ENCODE measurements around the gene CALCB.
"Not testable (repeated sequence)": the region's sequence is repeated elsewhere in the genome, so short reads cannot be mapped to it uniquely, and the experiment has no call there.

Gene CALCB, protein sequence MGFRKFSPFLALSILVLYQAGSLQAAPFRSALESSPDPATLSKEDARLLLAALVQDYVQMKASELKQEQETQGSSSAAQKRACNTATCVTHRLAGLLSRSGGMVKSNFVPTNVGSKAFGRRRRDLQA

DNA sequence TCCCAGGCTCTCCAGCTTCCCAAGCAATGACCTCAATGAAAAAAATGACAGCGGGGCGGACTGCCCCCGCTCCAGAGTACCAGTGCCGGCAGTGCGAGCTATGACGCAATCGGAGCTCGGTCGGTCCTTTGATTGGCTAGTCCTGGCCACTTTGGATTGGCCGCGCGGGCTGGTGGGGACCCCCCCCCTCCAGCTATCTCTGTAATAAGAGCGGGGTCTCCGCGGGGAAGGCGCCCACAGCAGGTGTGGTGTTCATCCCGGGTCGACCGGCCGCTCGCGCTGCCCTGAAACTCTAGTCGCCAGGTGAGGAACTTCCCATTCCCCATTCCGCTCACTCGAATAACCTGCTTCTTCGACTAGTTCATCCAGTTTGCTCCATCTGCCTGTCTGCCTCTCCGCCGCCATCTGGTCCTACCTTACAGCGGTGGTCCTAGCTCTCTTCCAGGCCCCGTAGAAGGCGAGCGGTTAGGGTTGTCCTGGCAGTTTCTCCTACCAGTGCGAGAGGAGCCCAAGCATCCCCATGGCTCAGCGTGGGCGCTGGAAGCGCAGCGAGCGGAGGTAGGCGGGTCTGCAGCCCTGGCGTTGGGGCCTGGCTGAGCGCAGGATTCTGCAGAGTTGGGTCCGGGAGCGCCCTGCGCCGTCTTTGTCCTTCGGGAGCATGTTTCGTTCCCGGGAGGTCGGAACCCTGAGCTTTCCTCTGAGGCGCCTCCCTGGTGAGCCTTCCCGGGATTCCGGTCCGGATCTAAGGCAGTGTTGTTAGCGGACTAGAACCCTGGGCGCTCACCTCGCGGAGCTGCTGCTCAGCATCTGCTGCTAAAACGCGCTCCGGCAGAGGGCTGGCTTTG, at the start of gene CALCB:
Gene CALCB (plus strand): TSS at position 233 of the 845 bp plus-strand sequence. CDS start 1,126 bp downstream, outside the sequence.
- peak; percentile 18 for DNase-seq

DNA sequence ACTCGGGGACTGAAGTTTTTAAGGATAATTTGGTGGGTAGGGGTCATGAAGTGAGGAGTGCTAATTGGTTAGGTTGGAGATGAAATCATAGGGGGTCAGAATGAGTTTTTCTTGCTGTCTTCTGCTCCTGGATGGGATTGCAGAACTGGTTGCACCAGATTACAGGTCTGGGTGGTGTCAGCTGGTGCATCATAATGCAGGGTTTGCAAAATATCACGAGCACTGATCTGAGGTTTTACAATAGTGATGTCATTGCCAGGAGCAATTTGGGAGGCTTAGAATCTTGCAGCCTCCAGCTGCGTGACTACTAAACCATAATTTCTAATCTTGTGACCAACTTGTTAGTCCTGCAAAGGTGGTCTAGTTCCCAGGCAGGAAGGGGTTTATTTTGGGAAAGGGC, 46.4 kb upstream of the CALCB start:
- DNase-seq, result no peak

DNA sequence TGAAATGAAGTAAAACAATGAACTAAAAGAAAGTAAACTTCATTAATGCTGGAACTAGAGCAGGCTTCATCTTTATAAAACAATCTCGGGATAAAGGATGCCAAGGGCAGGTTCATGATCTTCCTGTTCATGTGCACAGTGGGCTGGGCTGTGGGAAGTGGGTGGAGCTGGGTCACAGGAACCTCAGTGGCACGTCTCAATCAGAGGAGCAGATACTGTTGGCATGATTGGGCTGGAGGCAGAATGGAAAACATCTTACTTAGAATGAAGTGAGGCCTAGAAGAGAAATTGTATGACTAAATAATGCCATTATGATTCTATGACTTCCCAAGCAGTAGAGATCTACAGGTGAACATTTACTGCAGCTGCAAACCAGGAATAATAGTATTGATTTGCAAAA, 45.4 kb upstream of the CALCB start:
- no peak for DNase-seq

DNA sequence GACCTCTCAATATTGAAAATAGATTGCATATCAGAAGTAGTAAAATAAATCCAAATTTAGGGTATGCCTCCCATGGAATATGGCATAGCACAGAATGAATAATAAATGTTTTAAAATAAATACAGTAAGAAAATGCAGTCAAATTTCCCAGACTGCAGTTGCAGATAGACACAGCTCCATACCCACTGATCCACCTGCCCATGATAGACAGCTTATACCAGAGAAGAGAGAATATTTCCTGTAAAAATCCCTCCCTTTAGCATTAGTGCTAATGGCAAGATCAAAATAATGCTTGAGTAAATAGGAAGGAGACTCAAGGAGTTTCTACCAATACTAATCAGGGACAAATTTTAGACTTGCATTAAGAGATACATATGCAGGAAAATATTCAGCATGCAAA, 45.0 kb upstream of the CALCB start:
- no peak for DNase-seq

DNA sequence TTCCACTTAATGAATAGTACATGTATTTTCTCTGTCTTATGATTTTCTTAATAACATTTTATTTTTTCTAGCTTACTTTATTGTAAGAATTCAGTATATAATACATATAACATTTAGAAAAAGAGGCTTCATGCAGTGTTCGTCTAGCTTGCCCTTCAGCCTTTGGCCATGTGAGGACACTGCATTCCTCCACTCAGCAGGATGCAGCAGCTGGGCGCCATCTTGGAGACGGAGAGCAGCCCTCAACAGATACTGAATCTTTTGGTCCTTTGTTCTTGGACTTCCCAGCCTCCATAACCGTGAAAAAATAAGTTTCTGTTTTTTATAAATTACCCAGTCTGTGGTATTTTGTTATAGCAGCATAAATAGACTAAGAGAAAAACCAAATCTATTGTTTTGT, 41.4 kb upstream of the CALCB start:
- DNase-seq, result not testable (repeated sequence)

DNA sequence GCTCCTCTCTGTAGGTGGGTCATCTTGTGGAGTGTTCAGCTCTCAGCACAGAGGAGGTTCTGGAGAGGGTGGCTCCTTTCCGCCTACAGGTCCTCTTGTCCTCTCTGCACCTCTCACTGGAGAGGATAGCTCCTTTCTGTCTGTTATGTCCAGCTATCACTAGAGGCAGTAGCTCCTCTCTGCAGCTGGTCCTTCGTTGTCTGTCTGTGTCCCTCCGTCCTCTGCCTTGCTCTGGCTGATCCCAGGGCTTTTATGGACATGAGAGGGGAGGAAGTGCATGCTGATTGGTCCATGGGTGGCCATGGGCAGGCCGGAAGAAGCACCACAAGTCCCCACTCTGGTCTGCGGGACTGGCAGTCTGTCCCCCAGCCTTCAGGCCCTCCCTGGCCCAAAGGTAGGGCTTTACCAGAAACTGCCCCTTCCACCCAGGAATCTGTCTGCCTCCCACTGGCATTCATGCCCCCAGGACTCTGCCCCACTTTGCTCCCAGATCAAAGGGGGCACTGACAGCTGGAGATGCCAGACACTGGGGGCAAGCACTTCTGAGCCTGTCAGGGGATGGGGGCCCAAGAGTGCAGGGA, 38.6 kb upstream of the CALCB start:
- no peak for DNase-seq

DNA sequence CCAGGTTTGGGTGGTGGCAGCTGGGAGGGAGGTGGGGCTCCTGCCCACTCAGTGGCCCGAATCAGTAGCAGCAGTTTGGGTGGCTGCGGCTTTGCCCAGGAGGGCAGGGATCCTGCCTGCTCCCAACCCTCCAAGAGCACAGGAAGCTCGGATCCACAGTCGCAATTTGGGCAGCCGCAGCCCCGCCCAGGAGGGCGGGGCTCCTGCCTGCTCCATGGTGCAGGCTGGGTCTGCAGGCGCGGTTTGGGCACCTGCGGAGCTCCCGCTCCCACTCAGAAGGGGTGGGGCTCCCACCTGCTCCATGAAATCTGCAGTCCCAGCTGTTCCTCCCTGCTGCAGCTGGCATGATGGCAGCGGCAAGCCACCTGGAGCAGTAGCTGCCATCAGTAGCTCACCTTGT, 38.1 kb upstream of the CALCB start:
- DNase-seq, result no peak

DNA sequence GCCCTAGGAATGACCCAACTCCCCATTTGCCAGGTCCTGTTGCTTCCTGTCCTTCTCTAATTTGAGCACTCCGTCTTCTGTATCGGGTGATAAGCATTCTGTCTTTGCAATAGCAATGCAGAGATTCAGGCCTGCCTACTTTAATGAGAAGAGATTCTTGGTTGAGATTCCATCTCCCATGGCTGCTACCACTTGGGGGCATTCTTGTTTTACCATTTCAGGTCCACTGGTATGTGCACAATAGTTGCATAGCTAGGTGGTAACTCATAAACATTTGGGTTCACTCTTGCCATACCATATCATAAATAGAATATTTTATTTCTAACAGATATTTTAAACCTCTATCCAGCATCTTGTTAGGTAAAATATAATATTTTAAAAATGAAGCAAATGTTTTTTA, 34.4 kb upstream of the CALCB start:
- DNase-seq, result peak; percentile 10

DNA sequence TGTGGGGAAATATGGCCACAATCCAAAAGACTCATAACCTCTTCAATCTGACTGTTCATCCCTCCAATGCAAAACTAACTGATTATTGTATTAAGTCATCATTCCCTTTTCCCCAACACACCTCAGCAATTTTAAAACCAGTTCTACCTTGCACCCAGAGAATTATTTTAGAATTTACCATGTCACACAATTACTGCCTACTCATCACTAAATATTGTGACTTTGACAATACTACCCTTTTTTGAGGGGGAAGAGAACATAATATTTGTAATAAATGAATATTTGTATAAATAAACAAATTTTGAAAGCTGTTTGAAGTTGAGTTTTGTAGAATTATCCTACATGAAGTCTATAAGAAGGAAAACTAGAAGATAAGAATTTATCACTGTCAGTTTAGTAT, 28.2 kb upstream of the CALCB start:
- DNase-seq, result no peak

DNA sequence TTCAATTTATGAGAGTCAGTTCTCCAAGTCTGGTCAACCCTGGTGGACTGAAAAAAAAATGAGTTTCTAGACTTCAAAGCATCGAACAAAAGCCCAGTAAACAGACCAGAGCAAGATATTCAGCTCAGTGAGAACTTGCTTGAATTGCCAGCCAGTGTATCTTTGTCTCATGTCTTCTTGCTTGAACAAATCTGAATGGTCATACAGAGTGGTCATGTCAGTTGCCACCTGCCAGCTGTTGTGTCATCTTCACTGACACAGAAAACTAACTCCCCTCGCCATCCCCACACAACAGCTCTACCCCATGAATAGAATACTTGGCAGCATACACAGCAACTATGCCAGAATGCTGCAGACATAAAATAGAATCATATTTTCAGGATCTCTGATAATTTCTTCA, 27.5 kb upstream of the CALCB start:
- no peak for DNase-seq

DNA sequence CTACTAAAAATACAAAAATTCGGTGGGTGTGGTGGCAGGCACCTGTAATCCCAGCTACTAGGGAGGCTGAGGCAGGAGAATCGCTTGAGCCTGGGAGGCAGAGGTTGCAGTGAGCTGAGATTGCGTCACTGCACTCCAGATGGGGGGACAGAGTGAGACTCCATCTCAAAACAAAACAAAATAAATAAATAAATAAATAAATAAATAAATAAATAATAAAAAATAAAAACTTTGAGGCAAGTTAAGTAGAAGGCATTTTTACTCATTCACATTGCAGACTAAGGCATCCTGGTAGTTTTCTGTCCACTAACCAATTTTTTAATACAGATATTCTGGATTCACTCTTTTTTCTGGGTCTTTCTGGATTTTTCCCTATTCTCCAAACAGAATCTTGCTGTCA, 26.7 kb upstream of the CALCB start:
- DNase-seq, result not testable (repeated sequence)

DNA sequence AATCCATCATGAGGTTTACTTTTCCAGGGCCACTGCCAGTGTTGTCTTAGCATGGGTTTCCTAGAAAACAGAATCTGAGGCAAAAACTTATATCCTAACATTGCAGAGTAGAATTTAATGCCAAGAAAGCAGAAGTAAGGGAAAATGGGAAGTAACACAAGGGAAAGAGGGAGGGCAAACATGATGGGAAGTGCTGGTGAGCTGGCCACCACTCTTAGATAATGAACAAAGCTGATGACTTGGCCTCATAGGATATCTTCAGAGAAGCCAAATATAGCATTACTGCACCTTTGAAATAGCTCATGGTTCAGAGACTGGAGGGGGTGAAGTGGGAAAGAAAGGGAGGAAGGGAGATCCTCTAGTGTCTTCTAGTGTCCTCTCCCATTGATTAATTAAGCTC, 24.8 kb upstream of the CALCB start:
- no peak for DNase-seq

DNA sequence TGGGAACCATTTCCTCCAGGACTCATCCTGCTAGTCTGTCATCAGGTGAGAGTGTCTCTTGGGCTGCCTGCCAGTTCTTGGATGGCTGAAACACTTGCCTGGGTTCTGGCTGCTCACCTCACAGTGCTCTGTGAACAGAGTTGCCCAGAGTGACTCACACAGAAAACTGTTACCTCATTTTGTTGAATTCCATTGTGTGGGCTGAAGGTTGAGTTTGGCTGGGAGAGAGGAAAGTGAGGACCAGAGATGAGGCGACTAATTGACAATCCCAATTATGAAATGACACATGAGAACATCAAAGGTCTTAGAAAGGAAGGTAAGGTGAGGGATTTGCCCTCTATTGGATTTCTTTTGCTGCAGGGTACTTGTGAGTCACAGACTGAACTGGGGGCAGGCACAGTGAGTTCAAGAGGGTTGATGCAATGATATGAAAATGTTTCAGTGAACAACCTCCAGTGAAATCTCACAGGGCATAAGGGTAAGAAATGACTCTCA, 20.2 kb upstream of the CALCB start:
- DNase-seq, result peak; percentile 40

DNA sequence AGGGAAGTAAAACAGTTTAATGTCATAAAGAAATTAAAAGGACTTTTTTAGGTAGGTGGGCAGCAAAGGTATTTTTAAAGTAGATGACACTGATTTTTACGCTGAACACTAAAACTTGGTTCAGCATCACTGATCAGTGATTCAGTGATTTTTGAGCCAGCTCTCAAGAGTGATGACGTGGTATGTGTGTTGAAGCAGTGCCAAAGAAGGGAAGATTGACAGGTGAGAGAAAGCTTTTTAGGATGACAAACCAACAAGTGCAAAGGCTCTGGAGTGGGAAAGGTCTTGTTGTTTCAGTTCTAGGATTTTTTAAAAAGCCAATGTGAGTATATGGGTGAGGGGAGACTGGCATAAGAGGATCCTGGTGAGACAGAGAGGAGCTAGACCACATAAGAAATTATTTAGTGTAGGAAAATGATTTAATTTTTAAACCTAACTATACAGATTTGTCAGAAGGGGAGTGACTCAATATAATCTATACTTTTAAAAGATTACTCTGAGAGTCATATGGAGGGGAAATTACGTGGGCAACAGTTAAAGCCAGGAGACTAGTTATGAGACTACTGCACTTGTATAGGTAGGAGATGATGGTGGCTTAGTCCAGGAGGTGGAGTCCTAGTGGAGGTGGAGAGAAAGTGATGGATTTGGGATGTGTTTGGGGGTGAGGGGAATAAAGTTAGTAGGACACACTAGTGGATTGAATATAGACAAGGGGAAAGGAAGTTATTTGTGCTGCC, 17.6 kb upstream of the CALCB start:
- DNase-seq, result no peak

DNA sequence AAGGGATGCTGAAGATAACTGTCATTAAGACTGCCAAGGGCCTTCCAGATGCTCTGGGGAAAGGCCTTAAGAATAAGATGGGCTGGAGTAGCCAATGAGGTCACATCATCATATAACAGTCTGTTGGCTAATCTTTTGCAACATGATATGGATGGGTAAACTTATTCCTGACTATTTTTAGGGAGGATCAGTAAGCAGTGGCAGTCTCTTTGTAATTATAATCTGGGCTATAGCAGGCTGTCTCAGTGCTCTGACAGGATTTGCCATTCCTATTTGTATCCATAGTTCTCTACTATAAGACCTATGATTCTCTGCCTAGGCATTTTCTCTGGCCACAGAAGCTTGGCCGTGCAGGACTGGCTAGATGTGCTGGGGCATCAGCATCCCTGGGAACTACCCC, 16.1 kb upstream of the CALCB start:
- no peak for DNase-seq

DNA sequence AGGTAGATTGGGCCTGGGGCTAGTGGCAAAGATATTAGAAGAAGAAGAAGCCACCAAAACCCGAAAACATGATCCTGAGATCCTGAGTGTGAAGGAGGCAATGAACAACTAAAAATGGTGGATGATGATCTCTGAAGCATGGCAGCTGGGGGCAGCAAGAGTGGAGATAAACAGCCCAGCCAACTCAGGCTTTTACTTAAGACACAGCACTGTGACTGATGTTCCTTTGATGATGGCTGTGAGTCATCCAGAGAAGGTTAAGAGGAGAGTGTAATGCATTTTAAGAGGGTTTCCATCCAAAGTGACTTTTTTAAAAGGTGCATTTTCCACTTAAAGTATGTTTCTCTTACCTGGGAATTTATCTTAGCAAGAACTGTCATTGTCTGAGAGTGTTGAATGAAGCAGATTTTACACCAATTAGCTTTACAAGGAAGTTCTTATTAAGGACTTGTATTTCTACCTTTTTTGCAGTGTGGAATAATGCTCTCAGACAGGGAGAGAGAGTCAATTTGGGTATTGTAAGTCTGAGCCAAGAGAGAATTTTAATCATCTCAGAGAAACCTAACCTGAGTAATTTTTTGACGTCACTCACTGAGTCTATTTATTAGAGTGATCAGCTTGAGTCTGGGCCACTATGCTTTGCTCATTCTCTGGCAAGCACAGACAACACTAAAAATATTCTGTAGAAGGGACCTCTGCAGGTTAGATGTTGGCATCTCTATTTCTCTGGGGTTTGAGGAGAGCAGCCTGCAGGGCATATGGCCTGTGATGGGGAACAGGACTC, 14.1 kb upstream of the CALCB start:
- DNase-seq, result no peak

DNA sequence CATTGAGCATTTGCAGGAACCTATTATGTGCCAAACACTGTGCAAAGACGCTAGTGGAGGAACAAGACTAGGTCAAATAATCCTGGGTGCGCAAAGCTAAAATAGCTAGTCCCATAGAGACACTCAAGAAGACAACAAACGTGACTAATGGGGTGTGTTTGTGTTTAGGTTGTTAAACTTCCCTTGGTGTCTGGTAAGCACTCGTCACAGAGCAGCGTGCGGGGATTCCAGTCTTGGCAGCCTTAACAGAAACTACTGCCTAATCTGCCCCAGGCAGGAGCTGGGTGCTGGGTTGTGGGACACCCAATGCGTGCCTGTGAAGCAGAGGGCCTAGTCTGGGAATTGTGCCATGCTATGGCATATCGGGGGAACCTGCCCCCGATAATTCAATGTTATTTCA, 10.8 kb upstream of the CALCB start:
- no peak for DNase-seq

DNA sequence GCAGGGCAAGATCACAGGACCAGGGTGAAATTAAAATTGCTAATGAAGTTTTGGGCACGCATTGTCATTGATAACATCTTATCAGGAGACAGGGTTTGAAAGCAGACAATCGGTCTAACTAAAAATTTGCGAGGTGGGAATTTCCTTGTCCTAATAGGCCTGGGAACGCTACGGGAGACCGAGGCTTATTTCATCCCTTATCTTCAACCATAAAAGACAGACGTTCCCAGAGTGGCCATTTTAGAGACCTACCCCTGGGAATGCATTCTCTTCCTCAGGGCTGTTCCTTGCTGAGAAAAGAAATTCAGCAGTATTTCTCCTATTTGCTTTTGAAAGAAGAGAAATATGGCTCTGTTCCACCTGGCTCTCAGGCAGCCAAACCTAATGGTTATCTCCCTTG, 3.6 kb upstream of the CALCB start:
- not testable (repeated sequence) for DNase-seq

DNA sequence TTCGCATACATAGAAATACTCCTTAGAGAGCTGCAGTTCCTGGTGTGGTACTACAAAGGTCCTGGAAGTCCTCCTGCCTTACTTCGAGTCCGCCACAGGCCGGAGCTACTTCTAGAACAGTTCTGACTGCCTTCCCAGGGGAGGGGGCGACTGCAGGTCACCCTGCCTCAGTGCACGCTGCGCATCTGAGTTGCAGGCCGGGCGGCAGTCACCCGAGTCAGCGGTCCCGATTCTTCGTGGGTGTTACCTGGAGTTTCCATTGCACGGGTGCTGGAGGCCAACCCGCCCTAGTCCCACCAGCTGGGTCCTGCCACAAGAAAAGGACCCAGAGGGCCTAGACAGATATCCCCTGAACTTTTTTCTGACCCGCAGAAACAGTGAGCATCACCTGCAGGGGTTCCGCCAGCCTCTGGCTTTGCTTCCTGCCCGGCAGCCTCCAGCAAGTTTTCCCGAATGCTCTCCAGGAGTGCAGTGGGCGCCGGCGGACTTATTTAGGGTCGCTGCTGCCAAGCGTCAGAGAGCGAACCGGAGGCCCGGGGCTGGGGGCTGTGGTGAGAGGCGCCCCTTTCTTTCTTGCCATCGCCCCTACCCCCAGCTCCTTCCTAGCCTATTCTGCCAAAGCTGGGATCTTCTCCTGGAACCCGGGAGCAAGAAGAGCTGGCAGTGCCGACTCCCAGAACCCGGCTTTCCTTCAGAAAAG, 1.7 kb upstream of the CALCB start:
- DNase-seq, result no peak

DNA sequence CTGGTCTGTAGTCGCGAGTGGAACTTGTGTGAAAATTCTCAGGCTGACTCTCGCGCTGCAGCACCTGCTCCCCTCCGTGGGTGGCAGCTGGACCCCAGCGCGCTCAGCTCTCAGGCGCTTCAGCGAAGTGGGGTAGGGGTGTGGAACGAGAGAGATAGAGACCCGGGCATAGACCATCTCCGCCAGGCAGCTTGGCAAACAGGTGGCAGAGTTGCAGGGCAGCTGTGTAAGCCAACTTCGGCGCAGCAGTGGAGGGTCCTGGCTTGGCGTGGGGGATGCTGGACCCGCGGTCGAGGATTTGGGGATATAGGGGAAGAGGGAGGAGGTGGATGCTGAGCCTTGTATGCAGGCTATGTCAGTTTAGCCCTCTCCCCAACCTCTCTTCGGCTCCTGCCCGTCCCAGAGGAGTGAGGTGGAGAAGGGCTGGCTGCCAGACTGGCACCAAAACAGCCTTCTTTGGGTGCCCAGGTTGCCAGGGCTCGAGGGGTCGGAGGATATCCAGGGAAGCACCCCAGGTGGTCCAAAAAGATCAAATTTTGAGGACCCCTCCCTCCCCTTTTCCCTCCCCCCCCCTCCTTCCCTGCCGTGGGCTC, 746 bp upstream of the CALCB start:
- no peak for DNase-seq

Measured in activated CD4-positive, alpha-beta T cell treated with anti-CD3 and anti-CD28 coated beads, Interleukin-2, Interleukin-6, amounts not matched to agents 100 ng/mL and 50 ng/mL, durations not matched to agents 16 hours and 8 hours (primary cell).